ENCODE data around the gene BBS4. TPM values are rescaled to one million over a fixed set of nuclear protein-coding genes. Genes with fewer than 3 reads are reported as not detected.

The BBS4 gene
- total and polyA plus RNA-seq, 2 of the 4 experiments (the other 2 are of a cell fraction), result 15.8 to 21.0 TPM

DNA sequence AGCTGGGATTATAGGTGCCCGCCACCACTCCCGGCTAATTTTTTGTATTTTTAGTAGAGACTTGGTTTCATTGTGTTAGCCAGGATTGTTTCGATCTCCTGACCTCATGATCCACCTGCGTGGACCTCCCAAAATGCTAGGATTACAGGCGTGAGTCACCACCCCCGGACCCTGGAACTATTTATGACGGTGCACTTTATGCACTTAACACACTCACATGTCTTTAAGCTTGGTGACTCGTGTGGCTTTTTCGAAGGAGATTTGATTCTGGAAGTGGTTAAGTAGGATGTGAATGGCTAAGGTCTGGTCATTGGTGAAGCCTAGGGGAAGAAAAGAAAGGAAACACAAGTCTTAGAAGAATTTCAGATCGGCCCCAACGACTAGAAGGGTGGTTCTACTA lies 20.3 kb downstream of the BBS4 start:
- H2AK5ac ChIP-seq (ENCODE audit: low read depth, low read length), result no peak overlapping the region
- POLR2A ChIA-PET (ENCODE audit: unreplicated experiment), result no interaction called here
- H2BK120ac ChIP-seq (ENCODE audit: low read depth, low read length), result no peak overlapping the region
- no TSS peak for BruUV-seq (replicated peaks)
- in situ Hi-C loops (cut with MboI; ENCODE audit: low sequenced_read_pairs) (no loop called here), intact Hi-C loops (cut with micrococcal nuclease) (no loop called here), dilution Hi-C loops (cut with HindIII; ENCODE audit: low sequenced_read_pairs, unreplicated experiment) (no loop called here)
- no peak overlapping the region for H3K9ac ChIP-seq (ENCODE audit: low read depth, low read length)
- no peak overlapping the region for H2BK15ac ChIP-seq (ENCODE audit: low read depth, low read length)
- H4K20me1 ChIP-seq (ENCODE audit: insufficient read depth, low read length), result no peaks in the 10 kb centered on the region
- peak; percentile 59 for DNase-seq
- no peak overlapping the region for H3K14ac ChIP-seq (replicated peaks; ENCODE audit: low read depth, low read length)
- H3K9me3 ChIP-seq (ENCODE audit: control insufficient read depth, insufficient read depth, low read length), result no peaks in the 10 kb centered on the region
- no peak overlapping the region for H3K18ac ChIP-seq (ENCODE audit: low read depth, low read length)
- ATAC-seq (ENCODE audit: low read depth), result no peak
- H2AFZ ChIP-seq (replicated peaks; ENCODE audit: low read length, poor library complexity), result no peak overlapping the region
- H3K4me3 ChIP-seq (ENCODE audit: insufficient read depth, low read depth, low read length), result no peak overlapping the region
- no peaks in the 10 kb centered on the region for H3K36me3 ChIP-seq (ENCODE audit: control insufficient read depth, insufficient read depth, low read length)
- no peaks in the 10 kb centered on the region for H3K27me3 ChIP-seq (ENCODE audit: control insufficient read depth, insufficient read depth, low read length)
- no peak overlapping the region for H4K91ac ChIP-seq (ENCODE audit: insufficient read depth, low read depth, low read length)
- no peak overlapping the region for H3K56ac ChIP-seq (ENCODE audit: extremely low read depth, insufficient read depth, low read length)
- no peak overlapping the region for H3K27ac ChIP-seq (ENCODE audit: insufficient read depth, low read length)
- TF ChIP-seq FOS (IDR thresholded peaks at IDR 0.05; ENCODE audit: low read depth, low read length) (no peak), SMC3 (IDR thresholded peaks at IDR 0.05; ENCODE audit: low read depth, low read length) (no peak), BHLHE40 (IDR thresholded peaks at IDR 0.05; ENCODE audit: low read depth, low read length) (no peak), RFX5 (IDR thresholded peaks at IDR 0.05; ENCODE audit: low read depth, low read length) (no peak), CEBPB (IDR thresholded peaks at IDR 0.05; ENCODE audit: low read depth, low read length) (no peak), RCOR1 (IDR thresholded peaks at IDR 0.05; ENCODE audit: insufficient replicate concordance, low read length) (no peak), POLR2A (IDR thresholded peaks at IDR 0.05; ENCODE audit: low read depth, low read length) (no peak), MXI1 (IDR thresholded peaks at IDR 0.05; ENCODE audit: borderline replicate concordance, low read depth, low read length) (no peak)
- TF ChIP-seq, protein P1, sequence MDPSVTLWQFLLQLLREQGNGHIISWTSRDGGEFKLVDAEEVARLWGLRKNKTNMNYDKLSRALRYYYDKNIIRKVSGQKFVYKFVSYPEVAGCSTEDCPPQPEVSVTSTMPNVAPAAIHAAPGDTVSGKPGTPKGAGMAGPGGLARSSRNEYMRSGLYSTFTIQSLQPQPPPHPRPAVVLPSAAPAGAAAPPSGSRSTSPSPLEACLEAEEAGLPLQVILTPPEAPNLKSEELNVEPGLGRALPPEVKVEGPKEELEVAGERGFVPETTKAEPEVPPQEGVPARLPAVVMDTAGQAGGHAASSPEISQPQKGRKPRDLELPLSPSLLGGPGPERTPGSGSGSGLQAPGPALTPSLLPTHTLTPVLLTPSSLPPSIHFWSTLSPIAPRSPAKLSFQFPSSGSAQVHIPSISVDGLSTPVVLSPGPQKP (IDR thresholded peaks at IDR 0.05; ENCODE audit: borderline replicate concordance, low read depth, low read length), result no peak
- TF ChIP-seq, protein P2, sequence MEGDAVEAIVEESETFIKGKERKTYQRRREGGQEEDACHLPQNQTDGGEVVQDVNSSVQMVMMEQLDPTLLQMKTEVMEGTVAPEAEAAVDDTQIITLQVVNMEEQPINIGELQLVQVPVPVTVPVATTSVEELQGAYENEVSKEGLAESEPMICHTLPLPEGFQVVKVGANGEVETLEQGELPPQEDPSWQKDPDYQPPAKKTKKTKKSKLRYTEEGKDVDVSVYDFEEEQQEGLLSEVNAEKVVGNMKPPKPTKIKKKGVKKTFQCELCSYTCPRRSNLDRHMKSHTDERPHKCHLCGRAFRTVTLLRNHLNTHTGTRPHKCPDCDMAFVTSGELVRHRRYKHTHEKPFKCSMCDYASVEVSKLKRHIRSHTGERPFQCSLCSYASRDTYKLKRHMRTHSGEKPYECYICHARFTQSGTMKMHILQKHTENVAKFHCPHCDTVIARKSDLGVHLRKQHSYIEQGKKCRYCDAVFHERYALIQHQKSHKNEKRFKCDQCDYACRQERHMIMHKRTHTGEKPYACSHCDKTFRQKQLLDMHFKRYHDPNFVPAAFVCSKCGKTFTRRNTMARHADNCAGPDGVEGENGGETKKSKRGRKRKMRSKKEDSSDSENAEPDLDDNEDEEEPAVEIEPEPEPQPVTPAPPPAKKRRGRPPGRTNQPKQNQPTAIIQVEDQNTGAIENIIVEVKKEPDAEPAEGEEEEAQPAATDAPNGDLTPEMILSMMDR (conservative IDR thresholded peaks at IDR 0.05; ENCODE audit: low read depth, low read length), result no peak
- no peaks in the 10 kb centered on the region; a peak in 1 of 4 replicates for H3K79me1 ChIP-seq (ENCODE audit: low read depth in 1 of 2, low read length in 2 of 2)
- H2BK5ac ChIP-seq (ENCODE audit: low read depth, low read length, poor library complexity, severe bottlenecking), result no peak overlapping the region
- no peaks in the 10 kb centered on the region for H3K9me1 ChIP-seq (ENCODE audit: insufficient read depth, low read length)
- H4K8ac ChIP-seq (ENCODE audit: low read depth in 2 of 2, low read length in 2 of 2), result no peak overlapping the region
- peaks cover 6% of the 10 kb centered on the region for H3K4me1 ChIP-seq (ENCODE audit: control insufficient read depth, insufficient read depth, low read length)
- no peak overlapping the region for H2BK20ac ChIP-seq (ENCODE audit: low read depth, low read length)
- CTCF ChIA-PET, result no interaction called here
- H3K23ac ChIP-seq (ENCODE audit: low read depth, low read length), result no peak overlapping the region
- no peak overlapping the region for H4K5ac ChIP-seq (ENCODE audit: low read depth, low read length)
- no peak overlapping the region for H2AK9ac ChIP-seq (replicated peaks; ENCODE audit: low read depth, low read length, poor library complexity)
- no peak overlapping the region for H3K4me2 ChIP-seq (ENCODE audit: low read depth, low read length)
- H3K4ac ChIP-seq (ENCODE audit: low read depth, low read length), result no peak overlapping the region
- no CpG with 5 or more reads among the region's 11 CpGs for WGBS, 2 experiments (ENCODE audit: extremely low coverage in 2 of 2, insufficient read length in 1 of 2)
